Central memory CD4-positive, alpha-beta T cell (primary cell): Measurements from ENCODE around the gene RPP14.

Experiments
- DNase-seq: peaks from one replicate; pipeline ENCODE4 v3.0.0; 2022

The RPP14 gene

GRCh38 chr3:58292866-58293265 is 13.2 kb upstream of the RPP14 start:
- DNase-seq = no peak

- DNase-seq = no peak
Observed at GRCh38 chr3:58293516-58293915, 12.5 kb upstream of the RPP14 start.

- no peak for DNase-seq
Observed at GRCh38 chr3:58296269-58296668, 9.8 kb upstream of the RPP14 start.

- DNase-seq = no peak
Observed at GRCh38 chr3:58296843-58297242, 9.2 kb upstream of the RPP14 start.

GRCh38 chr3:58298190-58298589 is 7.9 kb upstream of the RPP14 start:
- DNase-seq = no peak

GRCh38 chr3:58299075-58299474 is 7.0 kb upstream of the RPP14 start:
- no peak for DNase-seq

- no peak for DNase-seq
Observed at GRCh38 chr3:58299839-58300516, 6.1 kb upstream of the RPP14 start.

- DNase-seq = peak; percentile 50
Observed at GRCh38 chr3:58307639-58308215, 1.7 kb downstream of the RPP14 start.

- no peak for DNase-seq
Observed at GRCh38 chr3:58308728-58309127, 2.7 kb downstream of the RPP14 start.

GRCh38 chr3:58317811-58318210 is 11.8 kb downstream of the RPP14 start:
- no peak for DNase-seq

GRCh38 chr3:58321791-58322190 is 15.7 kb downstream of the RPP14 start:
- no peak for DNase-seq

GRCh38 chr3:58322793-58323192 is 16.7 kb downstream of the RPP14 start:
- no peak for DNase-seq

- DNase-seq = no peak
Observed at GRCh38 chr3:58323529-58324390, 17.7 kb downstream of the RPP14 start.

- DNase-seq = no peak
Observed at GRCh38 chr3:58324391-58325390, 18.6 kb downstream of the RPP14 start.

- no peak for DNase-seq
Observed at GRCh38 chr3:58325525-58325992, 19.5 kb downstream of the RPP14 start.

GRCh38 chr3:58326267-58326900 is 20.3 kb downstream of the RPP14 start:
- no peak for DNase-seq

- DNase-seq = no peak
Observed at GRCh38 chr3:58329150-58329921, 23.3 kb downstream of the RPP14 start.

GRCh38 chr3:58329922-58330413 is 23.9 kb downstream of the RPP14 start:
- DNase-seq = no peak

GRCh38 chr3:58331593-58332152 is 25.6 kb downstream of the RPP14 start:
- no peak for DNase-seq

GRCh38 chr3:58332575-58333188 is 26.6 kb downstream of the RPP14 start, which contains the start of gene PXK:
Gene PXK (plus strand): TSS chr3:58332892. CDS start chr3:58332989, 97 bp downstream.
- peak; percentile 78 for DNase-seq
